Upper lobe of left lung (tissue), 6 donors: Measurements from ENCODE around the gene TMEM221. TPM values are rescaled to one million over a fixed set of nuclear protein-coding genes. Genes with fewer than 3 reads are reported as not detected.

Experiments used
- ATAC-seq, 2 donors: fragments of 200-7000 bp; cut with Tn5 transposase; one replicate each; pipeline ENCODE4 v1.9.1; 2022; ENCODE audit warnings: mild to moderate bottlenecking in 2 of 2, moderate library complexity in 2 of 2; ENCODE audit not compliant: low FRiP score in 2 of 2
- DNase-seq, 2 donors: peaks; one replicate each; pipeline ENCODE4 v3.0.0-alpha.2; 2019 to 2020
- H3K27ac ChIP-seq, 4 donors: fragments of 200-600 bp; sonication (generic); one replicate each; pipeline ENCODE4 v1.5.1; 2016 to 2019
- H3K27me3 ChIP-seq, 4 donors: fragments of 200-600 bp; sonication (generic); one replicate each; pipeline ENCODE4 v1.5.1; 2017 to 2019
- H3K36me3 ChIP-seq, 4 donors: fragments of 200-600 bp; sonication (generic); one replicate each; pipeline ENCODE4 v1.5.1; 2016 to 2019
- H3K4me1 ChIP-seq, 4 donors: fragments of 200-600 bp; sonication (generic); one replicate each; pipeline ENCODE4 v1.5.1; 2018 to 2019
- H3K4me3 ChIP-seq, 4 donors: fragments of 200-600 bp; sonication (generic); one replicate each; pipeline ENCODE4 v1.5.1; 2017 to 2019; ENCODE audit warnings: mild to moderate bottlenecking in 2 of 4, moderate library complexity in 1 of 4
- H3K9me3 ChIP-seq, 4 donors: fragments of 200-600 bp; sonication (generic); one replicate each; pipeline ENCODE4 v1.5.1; 2018 to 2019
- EP300 ChIP-seq, 4 donors: sonication (generic); formaldehyde crosslinking; IDR thresholded peaks; one replicate each; pipeline ENCODE4 v1.5.1; 2017; ENCODE audit warnings: antibody characterized with exemption in 4 of 4, control low read depth in 2 of 4
- POLR2A ChIP-seq, 4 donors: fragments of 450-650 bp; IDR thresholded peaks; one replicate each; pipeline ENCODE4 v1.5.1; 2016 to 2017; ENCODE audit warnings: antibody characterized with exemption in 4 of 4, mild to moderate bottlenecking in 2 of 4
- POLR2AphosphoS5 ChIP-seq, 2 donors: sonication (generic); formaldehyde crosslinking; IDR thresholded peaks; one replicate each; pipeline ENCODE4 v1.5.1; 2017; ENCODE audit warnings: antibody characterized with exemption in 2 of 2
- WGBS, 2 donors: methylation state at CpG; one replicate each; pipeline ENCODE4 v1.1.5; 2017 to 2018; 5-methylcytosine and 5-hydroxymethylcytosine counted together
- total RNA-seq, 6 donors: library from RNA; depleted of rRNA in 4 of 6; stranded (reverse); fragments of >200 nt in 4 of 6; gene quantifications; one replicate each; pipeline versions ENCODE4 v1.1.0 to v1.2.1, GENCODE V29; 2016 to 2021
- TF ChIP-seq, protein P1 (sequence below), 6 experiments: fragments of 450-650 bp in 4 of 6; fragments of 200-600 bp in 2 of 6; sonication (generic) in 2 of 6; IDR thresholded peaks; one replicate each; pipeline ENCODE4 v1.5.1; 2016 to 2019; ENCODE audit warnings: antibody characterized with exemption in 6 of 6
- donor health status: DM: no; HTN: no; CAD: no; lungs with moderate emphysema.
- donor health status: DM: no; HTN: yes; CAD: no; lungs with severe emphysema.

TMEM221 gene
- total RNA-seq, 6 donors from 2014 or later: 0.14 TPM; not detected in 5

DNA sequence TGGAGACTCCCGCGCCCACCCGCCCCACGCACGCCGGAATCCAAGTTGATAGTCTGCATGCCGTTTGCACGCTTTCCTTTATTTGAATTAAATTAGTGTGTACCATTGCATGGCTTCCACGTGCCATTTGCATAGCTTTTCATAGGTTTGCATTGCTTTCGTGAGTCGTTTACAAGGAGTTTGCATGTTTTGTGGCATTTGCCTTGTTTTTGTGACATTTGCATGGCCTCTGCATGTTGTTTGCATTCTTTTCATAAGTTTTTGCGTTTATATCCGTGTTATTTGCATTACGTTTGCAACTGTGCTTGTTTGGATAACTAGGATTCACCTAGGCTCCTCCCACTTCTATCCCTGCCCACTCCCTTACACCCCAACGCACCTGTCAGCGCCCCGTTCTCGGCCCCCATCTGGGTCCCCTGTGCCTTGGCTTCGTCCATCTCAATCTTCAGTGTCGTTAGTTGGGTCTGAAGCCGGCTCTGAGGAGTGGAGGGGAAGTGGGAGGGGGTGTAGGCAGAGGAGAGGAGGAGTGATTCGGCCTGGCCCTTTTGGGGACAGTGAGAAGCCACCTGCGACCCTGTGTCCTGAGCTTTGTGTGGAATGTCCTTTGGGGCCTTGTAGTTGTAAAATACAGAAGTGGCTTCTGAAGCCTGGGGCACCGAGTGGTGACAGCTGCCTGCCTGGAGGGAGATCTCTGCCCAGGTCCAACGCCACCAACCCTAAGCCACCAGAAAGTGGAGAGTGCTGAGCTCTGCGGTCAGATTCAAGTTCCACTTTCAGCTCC lies 56.9 kb downstream of the TMEM221 start:
- peak in 1 of 2 donors; percentile 31 for ATAC-seq

DNA sequence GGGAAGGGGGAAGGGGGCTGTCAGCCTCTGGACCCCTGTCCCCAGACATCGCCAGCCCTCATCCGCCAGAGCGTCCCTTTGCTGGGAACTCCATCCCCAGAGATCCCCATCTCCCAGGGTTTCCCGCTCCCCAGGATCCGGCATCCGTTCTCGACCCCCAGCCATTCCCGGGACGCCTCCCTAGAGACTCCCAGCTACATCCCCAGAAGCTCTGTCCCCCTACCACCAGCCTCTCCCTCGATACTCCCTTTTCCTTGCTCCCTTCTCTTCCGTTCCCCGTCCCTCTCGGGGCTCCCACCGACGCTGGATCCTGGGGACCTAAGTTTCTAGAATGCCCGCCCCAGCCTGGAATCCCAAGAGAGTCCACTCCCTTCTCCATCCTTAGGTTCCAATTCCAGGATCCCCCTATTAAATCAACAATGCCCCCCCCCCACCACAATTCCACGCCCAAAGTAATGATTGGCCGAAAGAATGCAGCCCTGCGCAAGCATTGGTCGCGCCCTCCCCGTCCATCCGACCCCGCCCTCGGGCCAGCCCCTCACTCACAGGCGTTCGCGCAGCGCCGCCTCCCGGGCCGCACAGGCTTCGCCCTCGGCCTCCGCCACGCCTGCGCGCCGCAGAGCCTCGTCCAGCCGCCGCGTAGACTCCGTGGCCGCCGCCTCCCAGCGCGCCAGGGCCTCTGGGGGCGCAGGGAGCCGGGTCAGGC lies 57.6 kb downstream of the TMEM221 start:
- H3K4me3 ChIP-seq: peak overlapping the region; percentile 54 to 58 (median 56)
- TF ChIP-seq POLR2A (IDR thresholded peaks at IDR 0.05) (peak in 1 of 4 donors; percentile 30), EP300 (IDR thresholded peaks at IDR 0.05) (no peak), POLR2AphosphoS5 (IDR thresholded peaks at IDR 0.05) (peak in 1 of 2 donors; percentile 36)
- TF ChIP-seq, protein P1, sequence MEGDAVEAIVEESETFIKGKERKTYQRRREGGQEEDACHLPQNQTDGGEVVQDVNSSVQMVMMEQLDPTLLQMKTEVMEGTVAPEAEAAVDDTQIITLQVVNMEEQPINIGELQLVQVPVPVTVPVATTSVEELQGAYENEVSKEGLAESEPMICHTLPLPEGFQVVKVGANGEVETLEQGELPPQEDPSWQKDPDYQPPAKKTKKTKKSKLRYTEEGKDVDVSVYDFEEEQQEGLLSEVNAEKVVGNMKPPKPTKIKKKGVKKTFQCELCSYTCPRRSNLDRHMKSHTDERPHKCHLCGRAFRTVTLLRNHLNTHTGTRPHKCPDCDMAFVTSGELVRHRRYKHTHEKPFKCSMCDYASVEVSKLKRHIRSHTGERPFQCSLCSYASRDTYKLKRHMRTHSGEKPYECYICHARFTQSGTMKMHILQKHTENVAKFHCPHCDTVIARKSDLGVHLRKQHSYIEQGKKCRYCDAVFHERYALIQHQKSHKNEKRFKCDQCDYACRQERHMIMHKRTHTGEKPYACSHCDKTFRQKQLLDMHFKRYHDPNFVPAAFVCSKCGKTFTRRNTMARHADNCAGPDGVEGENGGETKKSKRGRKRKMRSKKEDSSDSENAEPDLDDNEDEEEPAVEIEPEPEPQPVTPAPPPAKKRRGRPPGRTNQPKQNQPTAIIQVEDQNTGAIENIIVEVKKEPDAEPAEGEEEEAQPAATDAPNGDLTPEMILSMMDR (IDR thresholded peaks at IDR 0.05): peak; percentile 67 to 96 (median 89)
- peaks cover 16 to 35% (median 26%) of the 10 kb centered on the region in 4 donors for H3K4me1 ChIP-seq
- peak overlapping the region in 2 of 4 donors; percentile 23 to 67 for H3K27ac ChIP-seq
- DNase-seq (peak; percentile 94 to 97), ATAC-seq (peak; percentile 97 to 98)
- peaks cover 0 to 8% (median 1%) of the 10 kb centered on the region in 4 donors for H3K27me3 ChIP-seq
- H3K9me3 ChIP-seq: no peaks in the 10 kb centered on the region
- WGBS, 2 donors: 1% methylated on average over 20 to 24 of the region's 50 CpGs
- H3K36me3 ChIP-seq: no peaks in the 10 kb centered on the region

More for the DNA sequence above, 56.9 kb downstream of the TMEM221 start:
- peaks cover 0 to 8% (median 1%) of the 10 kb centered on the region in 4 donors for H3K27me3 ChIP-seq
- TF ChIP-seq POLR2AphosphoS5 (IDR thresholded peaks at IDR 0.05): no peak
- TF ChIP-seq EP300 (IDR thresholded peaks at IDR 0.05): no peak
- TF ChIP-seq, protein P1 (IDR thresholded peaks at IDR 0.05): no peak
- TF ChIP-seq POLR2A (IDR thresholded peaks at IDR 0.05): no peak
- WGBS, 2 donors: 8 to 13% methylated on average over 17 to 24 of the region's 26 CpGs
- H3K36me3 ChIP-seq: no peaks in the 10 kb centered on the region
- H3K4me1 ChIP-seq: peaks cover 15 to 33% (median 26%) of the 10 kb centered on the region in 4 donors
- no peaks in the 10 kb centered on the region for H3K9me3 ChIP-seq
- peak overlapping the region in 3 of 4 donors; percentile 54 to 58 (median 55) for H3K4me3 ChIP-seq
- peak in 1 of 2 donors; percentile 39 for DNase-seq
- H3K27ac ChIP-seq: no peak overlapping the region

DNA sequence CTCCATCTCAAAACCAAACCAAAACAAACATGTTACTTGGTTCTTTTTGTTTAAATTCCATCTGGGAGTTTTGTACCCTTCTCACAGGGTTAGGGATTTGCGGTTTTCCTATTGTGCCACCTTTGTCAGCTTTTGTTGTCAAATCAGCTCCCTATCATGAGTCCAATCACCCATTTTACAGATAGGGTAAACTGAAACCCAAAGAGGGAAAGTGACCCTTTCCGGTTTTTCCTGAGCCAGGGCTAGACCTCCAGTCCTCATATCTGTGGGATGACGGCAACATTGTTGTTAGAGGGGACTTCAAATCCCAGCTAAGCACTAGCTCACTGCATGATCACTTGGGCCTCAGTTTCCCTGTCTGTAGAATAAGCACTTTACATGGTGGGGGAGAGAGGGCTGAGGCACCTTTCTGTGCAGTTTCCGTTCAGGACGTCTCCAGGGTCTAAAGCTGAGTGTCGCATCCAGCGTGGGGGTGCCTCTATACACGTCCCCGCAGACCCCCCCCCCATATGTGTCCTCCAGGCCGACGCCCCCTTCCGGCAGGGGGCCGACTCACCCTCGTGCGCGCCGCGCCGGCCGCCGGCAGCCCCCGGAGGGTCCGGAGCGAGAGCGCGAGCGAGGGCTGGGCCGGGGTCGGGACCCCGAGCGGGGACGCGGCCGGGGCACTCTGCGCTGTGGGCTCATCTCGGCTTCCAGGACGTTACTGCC lies 58.4 kb downstream of the TMEM221 start:
- Histone ChIP-seq H3K27me3 (peaks cover 0 to 8% (median 1%) of the 10 kb centered on the region in 4 donors), H3K36me3 (no peaks in the 10 kb centered on the region), H3K4me1 (peaks cover 21 to 35% (median 24%) of the 10 kb centered on the region in 4 donors), H3K9me3 (no peaks in the 10 kb centered on the region), H3K27ac (peak overlapping the region in 2 of 4 donors; percentile 23 to 67), H3K4me3 (peak overlapping the region; percentile 54 to 58 (median 56))
- DNase-seq (peak in 1 of 2 donors; percentile 83), ATAC-seq (no peak)
- 41 to 43% methylated on average over 5 to 7 of the region's 37 CpGs for WGBS, 2 donors
- TF ChIP-seq POLR2A (IDR thresholded peaks at IDR 0.05): no peak
- TF ChIP-seq, protein P1 (IDR thresholded peaks at IDR 0.05): peak in 1 of 6 experiments; percentile 20

GRCh38 chr19:17389288-17389687 lies 59.2 kb downstream of the TMEM221 start:
- H3K4me1 ChIP-seq: peaks cover 14 to 28% (median 20%) of the 10 kb centered on the region in 4 donors
- DNase-seq (no peak), ATAC-seq (no peak)
- no peaks in the 10 kb centered on the region for H3K36me3 ChIP-seq
- H3K9me3 ChIP-seq: no peaks in the 10 kb centered on the region
- no peak overlapping the region for H3K4me3 ChIP-seq
- TF ChIP-seq, protein P1 (IDR thresholded peaks at IDR 0.05): no peak
- TF ChIP-seq POLR2AphosphoS5 (IDR thresholded peaks at IDR 0.05): no peak
- no peak for TF ChIP-seq POLR2A (IDR thresholded peaks at IDR 0.05)
- no peak for TF ChIP-seq EP300 (IDR thresholded peaks at IDR 0.05)
- no peak overlapping the region for H3K27ac ChIP-seq
- WGBS, 2 donors: 51 to 75% methylated on average over 1 of the region's 1 CpG
- peaks cover 0 to 8% (median 1%) of the 10 kb centered on the region in 4 donors for H3K27me3 ChIP-seq
